ENCODE results near the gene MAP1LC3B2.
A peak's percentile ranks its signal among the peaks of the same experiment; 100 is the strongest.

MAP1LC3B2 gene

DNA sequence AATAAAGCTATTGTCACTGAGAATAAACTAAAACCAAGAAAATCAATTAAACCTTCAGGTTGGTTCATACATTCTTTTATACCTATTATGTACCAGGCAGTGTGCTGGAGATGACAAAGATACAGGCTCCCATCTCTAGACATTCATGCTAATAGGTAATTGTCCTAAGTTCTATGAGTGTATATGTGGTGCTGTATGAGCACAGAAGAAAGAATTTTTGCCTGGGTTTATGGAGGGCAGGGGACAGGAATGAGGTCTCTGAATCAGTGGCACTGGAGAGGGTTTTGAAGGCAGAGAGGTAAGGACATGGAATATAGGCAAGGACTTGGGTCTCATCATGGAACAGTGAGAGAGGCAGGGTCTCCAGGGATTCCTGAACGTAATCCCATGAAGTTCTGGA is 38.7 kb downstream of the MAP1LC3B2 start:
- no peak for DNase-seq (ENCODE audit: low read depth)
- TF ChIP-seq, protein P1, sequence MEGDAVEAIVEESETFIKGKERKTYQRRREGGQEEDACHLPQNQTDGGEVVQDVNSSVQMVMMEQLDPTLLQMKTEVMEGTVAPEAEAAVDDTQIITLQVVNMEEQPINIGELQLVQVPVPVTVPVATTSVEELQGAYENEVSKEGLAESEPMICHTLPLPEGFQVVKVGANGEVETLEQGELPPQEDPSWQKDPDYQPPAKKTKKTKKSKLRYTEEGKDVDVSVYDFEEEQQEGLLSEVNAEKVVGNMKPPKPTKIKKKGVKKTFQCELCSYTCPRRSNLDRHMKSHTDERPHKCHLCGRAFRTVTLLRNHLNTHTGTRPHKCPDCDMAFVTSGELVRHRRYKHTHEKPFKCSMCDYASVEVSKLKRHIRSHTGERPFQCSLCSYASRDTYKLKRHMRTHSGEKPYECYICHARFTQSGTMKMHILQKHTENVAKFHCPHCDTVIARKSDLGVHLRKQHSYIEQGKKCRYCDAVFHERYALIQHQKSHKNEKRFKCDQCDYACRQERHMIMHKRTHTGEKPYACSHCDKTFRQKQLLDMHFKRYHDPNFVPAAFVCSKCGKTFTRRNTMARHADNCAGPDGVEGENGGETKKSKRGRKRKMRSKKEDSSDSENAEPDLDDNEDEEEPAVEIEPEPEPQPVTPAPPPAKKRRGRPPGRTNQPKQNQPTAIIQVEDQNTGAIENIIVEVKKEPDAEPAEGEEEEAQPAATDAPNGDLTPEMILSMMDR (conservative IDR thresholded peaks at IDR 0.05; ENCODE audit: control insufficient read depth, insufficient read depth, low read depth, low read length) = no peak
- H3K4me3 ChIP-seq (ENCODE audit: control insufficient read depth, low read depth, low read length) = no peak overlapping the region

DNA sequence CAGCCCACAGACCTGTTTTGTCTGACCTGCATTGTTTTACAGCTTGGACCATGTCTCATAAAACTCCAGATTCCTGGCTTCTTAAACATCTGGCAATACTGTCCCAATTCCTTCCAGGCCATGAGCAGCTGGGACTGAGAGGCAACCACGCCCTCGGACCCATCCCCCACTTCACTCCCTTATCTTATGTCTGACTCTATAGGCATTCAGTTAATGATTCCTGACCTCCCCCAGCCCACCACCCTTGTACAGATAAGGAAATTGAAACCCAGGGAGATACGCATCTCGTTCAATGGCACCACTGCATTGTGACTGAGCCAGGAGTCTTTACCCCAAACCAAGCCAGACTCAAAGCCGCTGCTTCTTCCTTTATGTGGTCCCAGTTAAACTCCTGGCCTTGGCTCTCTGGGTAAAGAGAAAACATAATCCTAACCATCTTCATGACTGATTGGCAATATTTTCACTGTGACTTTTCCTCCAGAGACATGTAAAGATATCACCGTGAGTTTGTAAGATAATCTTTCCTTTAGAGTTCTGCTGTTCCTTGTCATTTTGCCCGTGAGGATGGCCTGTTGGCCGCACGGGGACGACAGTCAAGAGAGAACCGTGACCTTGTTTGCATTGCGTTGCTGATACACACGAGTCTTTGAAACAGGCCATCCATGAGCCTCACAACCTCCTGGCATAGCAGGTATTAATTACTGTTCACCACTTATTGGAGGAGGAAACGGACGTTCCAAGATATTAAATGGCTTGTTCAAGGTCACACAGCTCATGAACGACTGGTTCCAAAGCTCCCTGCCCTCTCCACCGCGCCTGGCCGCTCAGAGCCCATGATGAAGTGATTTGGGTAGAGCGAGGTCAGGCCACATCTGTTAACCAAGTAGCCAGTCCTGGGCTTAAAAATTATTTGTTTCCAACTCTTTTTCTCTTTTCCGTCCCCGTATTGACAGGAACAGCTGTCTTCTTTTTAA is 39.4 kb downstream of the MAP1LC3B2 start:
- DNase-seq (ENCODE audit: low read depth) = peak; percentile 38
- H3K4me3 ChIP-seq (ENCODE audit: control insufficient read depth, low read depth, low read length) = peak overlapping the region; percentile 12
- TF ChIP-seq, protein P1 (conservative IDR thresholded peaks at IDR 0.05; ENCODE audit: control insufficient read depth, insufficient read depth, low read depth, low read length) = no peak

DNA sequence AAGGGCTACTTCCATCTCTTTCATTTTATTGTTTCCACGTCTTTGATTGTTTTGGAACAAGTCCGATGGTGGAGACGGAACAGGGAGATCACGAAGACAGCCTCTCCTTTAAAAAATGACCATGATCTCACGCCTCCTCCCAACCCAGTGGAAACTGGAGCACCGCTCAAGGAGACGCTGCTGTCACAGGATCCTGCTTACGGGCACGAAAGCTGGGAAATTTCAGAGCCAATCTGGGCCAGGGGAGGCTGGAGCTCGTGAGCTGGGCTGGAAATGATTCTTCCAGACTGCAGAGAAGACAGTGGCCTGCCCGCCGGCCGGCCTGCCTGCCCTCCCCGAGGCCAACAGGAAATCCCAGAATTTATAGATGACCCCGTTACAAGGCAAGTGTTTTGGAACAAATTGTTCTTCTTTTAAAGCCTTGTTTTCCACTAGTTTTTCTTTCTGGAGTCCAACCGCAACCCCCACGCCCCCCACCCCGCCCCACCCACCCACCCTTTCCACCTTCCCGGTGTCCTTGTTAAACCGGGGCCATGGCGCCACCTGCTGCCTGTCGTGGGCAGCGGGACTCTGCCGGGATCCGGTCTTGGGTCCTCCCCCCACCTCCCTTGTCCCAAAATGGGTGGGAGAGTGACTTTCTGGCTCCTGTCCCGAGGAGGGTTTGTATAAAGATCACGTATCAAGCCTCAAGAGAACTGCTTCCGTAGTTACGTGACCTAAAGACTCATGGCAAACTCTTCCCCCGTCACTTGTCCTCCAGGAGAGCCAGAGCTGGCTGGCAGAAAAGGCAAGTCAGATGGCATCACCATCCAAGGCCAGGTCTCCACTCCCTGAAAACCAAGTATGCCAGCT is 40.3 kb downstream of the MAP1LC3B2 start:
- TF ChIP-seq, protein P1 (conservative IDR thresholded peaks at IDR 0.05; ENCODE audit: control insufficient read depth, insufficient read depth, low read depth, low read length) = peak; percentile 57
- peak overlapping the region; percentile 12 for H3K4me3 ChIP-seq (ENCODE audit: control insufficient read depth, low read depth, low read length)
- DNase-seq (ENCODE audit: low read depth) = peak; percentile 89

DNA sequence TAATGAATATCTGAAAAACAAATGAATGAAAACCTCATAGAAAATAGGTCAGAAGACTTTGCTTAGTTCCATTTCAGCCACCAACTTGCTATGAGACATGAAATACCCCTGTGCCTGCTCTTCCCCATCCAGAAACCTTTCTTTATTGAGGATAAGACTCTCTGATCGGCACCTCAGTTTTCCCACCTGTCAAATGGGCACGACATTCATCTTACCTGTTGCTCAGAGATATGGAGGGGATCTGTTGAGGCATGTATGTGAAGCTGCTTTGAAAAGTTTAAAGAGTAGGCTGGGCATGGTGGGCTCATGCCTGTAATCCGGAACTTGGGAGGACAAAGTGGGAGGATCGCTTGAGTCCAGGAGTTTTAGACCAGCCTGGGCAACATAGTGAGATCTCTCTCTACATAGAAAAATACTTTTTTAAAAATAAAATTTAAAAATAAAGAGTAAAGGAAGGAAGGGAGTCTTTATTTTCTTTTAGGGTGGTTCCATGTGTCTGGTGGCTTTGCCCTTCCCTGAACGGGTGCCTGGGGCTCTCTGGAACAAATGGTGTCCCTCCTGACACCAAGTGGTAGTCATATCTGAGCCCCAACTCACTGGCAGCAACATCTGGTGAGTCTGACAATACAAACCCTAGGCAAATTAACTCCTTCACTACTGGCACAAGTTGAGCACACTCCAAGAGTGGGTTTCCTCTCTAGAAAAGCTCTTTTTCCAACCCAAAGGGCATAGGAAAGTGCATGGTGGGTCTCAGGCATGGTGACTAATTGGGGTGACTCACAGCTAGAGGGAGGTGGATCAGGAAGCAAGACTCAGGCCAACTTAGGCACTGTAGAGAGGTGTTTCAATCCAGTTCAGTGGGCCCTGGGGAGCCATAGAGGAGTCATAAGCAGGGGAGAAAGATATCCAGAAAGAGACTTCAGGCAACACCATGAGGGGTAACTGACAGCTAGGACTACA is 42.1 kb downstream of the MAP1LC3B2 start:
- H3K4me3 ChIP-seq (ENCODE audit: control insufficient read depth, low read depth, low read length) = no peak overlapping the region
- TF ChIP-seq, protein P1 (conservative IDR thresholded peaks at IDR 0.05; ENCODE audit: control insufficient read depth, insufficient read depth, low read depth, low read length) = no peak
- DNase-seq (ENCODE audit: low read depth) = peak; percentile 92

DNA sequence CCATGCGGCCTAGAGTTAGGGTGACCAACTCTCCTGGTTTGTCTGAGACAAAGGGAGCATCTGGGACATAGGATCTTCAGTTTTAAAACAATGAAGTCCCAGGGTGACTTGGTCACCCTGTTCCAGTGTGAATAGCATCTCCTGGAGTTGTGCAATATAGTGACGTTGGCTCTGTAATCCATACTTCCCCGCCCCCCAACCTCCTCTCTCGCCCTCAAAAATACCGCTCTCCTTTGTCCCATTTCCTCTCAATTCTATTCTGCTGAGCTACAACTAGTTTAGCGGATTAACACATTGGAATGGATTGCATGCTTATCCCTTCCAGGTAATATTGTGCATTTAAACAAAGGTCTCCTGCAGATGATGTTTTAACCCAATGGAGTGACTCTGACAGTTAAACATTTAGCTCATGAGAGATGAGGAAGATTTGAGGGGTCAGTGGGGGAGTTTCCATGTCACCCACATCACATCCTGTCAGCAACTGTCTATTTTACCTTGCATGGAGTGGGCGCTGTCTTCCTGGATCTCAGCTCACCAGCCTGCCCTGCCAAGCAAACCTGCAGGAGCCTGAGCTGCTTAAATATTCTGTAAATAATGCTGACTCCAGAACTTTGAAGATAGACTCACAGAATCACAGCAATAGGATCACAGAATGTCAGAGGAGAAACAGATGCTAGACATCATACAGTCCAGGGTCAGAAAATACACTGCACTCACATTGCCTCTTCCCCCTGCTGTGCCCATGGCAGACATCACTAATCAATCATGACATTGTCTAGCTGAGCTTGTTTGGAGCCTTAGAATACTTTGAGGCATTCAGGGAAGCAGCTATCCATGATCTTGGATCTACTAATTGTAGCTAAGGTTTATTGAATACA is 43.0 kb downstream of the MAP1LC3B2 start:
- TF ChIP-seq, protein P1 (conservative IDR thresholded peaks at IDR 0.05; ENCODE audit: control insufficient read depth, insufficient read depth, low read depth, low read length) = no peak
- H3K4me3 ChIP-seq (ENCODE audit: control insufficient read depth, low read depth, low read length) = no peak overlapping the region
- peak; percentile 77 for DNase-seq (ENCODE audit: low read depth)
